Measurements from ENCODE around the gene FOXC1.

FOXC1 gene

DNA sequence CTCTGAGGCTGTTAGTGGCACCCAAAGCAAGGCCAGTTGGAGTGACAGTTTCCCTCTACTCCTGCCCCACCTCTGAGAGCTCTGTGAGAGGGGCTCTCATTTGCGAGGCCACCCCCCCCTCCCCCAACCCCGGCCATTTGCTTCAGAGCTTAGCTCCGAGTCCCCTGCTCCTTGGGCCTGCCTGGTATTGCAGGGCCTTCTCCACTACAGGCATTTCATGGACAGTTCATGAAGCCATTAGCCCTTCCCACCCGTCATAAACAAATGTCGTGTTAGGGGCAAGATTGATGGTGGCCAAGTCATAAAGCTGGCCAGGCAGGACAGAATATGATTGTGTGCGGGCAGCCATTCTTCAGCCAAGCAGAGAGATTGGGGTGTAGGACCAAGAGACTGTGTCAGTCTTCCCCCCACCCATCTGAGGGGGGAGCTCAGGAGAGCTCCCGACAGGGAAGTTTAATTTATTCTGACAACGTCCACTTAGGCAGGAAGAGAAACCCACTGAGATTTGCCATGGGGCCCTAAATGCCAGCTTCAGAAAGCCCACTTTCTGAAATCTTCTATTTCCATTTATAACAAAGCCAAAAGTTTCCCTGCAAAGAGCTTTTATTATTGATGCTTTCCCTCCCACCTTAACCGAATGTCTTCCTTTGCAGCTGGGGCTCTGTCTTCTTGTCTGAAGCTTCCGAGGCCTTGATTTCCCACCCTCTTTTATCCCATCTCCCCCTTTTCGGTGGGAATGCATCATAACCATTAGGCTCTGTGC is 7.2 kb downstream of the FOXC1 start:
- Histone ChIP-seq H3K27me3 (no peaks in the 10 kb centered on the region), H3K9me3 (no peaks in the 10 kb centered on the region), H3K36me3 (peaks cover 16 to 27% (median 26%) of the 10 kb centered on the region in 3 donors), H3K27ac (peak overlapping the region; percentile 91 to 98), H3K4me3 (peak overlapping the region; percentile 91 to 93), H3K4me1 (peaks cover 0 to 31% (median 17%) of the 10 kb centered on the region in 4 donors)
- TF ChIP-seq, protein P1, sequence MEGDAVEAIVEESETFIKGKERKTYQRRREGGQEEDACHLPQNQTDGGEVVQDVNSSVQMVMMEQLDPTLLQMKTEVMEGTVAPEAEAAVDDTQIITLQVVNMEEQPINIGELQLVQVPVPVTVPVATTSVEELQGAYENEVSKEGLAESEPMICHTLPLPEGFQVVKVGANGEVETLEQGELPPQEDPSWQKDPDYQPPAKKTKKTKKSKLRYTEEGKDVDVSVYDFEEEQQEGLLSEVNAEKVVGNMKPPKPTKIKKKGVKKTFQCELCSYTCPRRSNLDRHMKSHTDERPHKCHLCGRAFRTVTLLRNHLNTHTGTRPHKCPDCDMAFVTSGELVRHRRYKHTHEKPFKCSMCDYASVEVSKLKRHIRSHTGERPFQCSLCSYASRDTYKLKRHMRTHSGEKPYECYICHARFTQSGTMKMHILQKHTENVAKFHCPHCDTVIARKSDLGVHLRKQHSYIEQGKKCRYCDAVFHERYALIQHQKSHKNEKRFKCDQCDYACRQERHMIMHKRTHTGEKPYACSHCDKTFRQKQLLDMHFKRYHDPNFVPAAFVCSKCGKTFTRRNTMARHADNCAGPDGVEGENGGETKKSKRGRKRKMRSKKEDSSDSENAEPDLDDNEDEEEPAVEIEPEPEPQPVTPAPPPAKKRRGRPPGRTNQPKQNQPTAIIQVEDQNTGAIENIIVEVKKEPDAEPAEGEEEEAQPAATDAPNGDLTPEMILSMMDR (IDR thresholded peaks at IDR 0.05), result no peak
- intact Hi-C loops (cut with DNase I; ENCODE audit: low total_unique reads), result loop anchor here (5.0 kb wide), 2 partner anchors 75 to 285 kb away; no protein-coding TSS in a partner anchor
- peak in 1 of 2 donors; percentile 64 for DNase-seq

- no peaks in the 10 kb centered on the region for H3K9me3 ChIP-seq
- H3K4me3 ChIP-seq, result peak overlapping the region; percentile 91 to 93
- peaks cover 0 to 39% (median 23%) of the 10 kb centered on the region in 4 donors for H3K4me1 ChIP-seq
- H3K27me3 ChIP-seq, result no peaks in the 10 kb centered on the region
- intact Hi-C loops (cut with DNase I; ENCODE audit: low total_unique reads), result loop anchor here (2.0 to 5.0 kb wide), 3 partner anchors 75 to 483 kb away; no protein-coding TSS in a partner anchor
- TF ChIP-seq, protein P1 (IDR thresholded peaks at IDR 0.05), result no peak
- peak overlapping the region; percentile 91 to 98 for H3K27ac ChIP-seq
- peaks cover 11 to 25% (median 18%) of the 10 kb centered on the region in 3 donors for H3K36me3 ChIP-seq
- peak in 1 of 2 donors; percentile 73 for DNase-seq
Observed at GRCh38 chr6:1617466-1618310, 8.0 kb downstream of the FOXC1 start.

- no peaks in the 10 kb centered on the region for H3K27me3 ChIP-seq
- H3K4me3 ChIP-seq, result peak overlapping the region; percentile 91 to 93
- DNase-seq, result peak in 1 of 2 donors; percentile 70
- peaks cover 11 to 25% (median 11%) of the 10 kb centered on the region in 3 donors for H3K36me3 ChIP-seq
- TF ChIP-seq, protein P1 (IDR thresholded peaks at IDR 0.05), result no peak
- H3K9me3 ChIP-seq, result no peaks in the 10 kb centered on the region
- intact Hi-C loops (cut with DNase I; ENCODE audit: low total_unique reads), result loop anchor here (2.0 to 5.0 kb wide), 3 partner anchors 74 to 482 kb away; no protein-coding TSS in a partner anchor
- H3K4me1 ChIP-seq, result peaks cover 0 to 47% (median 27%) of the 10 kb centered on the region in 4 donors
- peak overlapping the region; percentile 91 to 98 for H3K27ac ChIP-seq
Observed at GRCh38 chr6:1618311-1619097, 8.8 kb downstream of the FOXC1 start.

GRCh38 chr6:1619098-1619672 is 9.5 kb downstream of the FOXC1 start:
- peak in 1 of 2 donors; percentile 76 for DNase-seq
- Histone ChIP-seq H3K4me3 (peak overlapping the region; percentile 91 to 93), H3K36me3 (peaks cover 4 to 18% (median 5%) of the 10 kb centered on the region in 3 donors), H3K9me3 (no peaks in the 10 kb centered on the region), H3K27ac (peak overlapping the region; percentile 91 to 98), H3K27me3 (no peaks in the 10 kb centered on the region), H3K4me1 (peaks cover 0 to 51% (median 27%) of the 10 kb centered on the region in 4 donors)
- intact Hi-C loops (cut with DNase I; ENCODE audit: low total_unique reads), result loop anchor here (2.0 to 5.0 kb wide), 3 partner anchors 73 to 482 kb away; no protein-coding TSS in a partner anchor
- TF ChIP-seq, protein P1 (IDR thresholded peaks at IDR 0.05), result no peak
